ENCODE measurements around the gene SLC49A3.

DNA sequence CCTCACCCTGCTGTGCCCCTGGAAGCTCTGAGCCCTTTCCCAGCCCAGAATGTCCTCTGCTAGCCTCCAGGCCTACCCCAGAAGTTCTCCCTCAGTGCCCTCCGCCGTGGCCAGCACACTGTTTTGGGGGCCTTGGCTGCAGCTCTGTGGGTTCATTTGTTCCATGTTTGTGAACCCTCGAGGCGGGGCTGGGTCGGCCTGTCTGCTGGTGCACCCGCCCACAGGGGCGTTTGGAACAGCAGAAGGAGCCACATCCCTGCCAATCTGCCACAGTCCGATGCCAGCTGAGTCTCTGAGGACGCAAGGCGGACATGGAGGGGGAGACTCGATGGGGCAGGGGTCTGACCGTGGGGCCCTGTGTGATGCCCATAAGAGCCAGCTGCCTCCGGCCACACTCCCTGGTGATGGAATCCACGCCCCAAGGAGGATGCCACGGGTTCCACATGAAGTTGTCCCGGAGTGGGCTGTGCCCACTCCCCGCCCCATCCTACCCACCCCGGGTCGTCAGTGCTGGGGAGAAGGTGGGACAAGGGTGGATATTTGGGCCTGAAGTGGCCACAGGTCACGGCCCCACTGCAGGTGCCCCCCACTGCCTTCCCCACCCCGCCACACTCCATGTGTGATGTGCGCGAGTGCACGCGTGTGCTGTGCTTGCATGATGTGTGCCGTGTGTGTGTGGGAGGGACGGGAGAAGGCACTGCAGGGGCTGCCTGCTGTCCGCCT is 22.0 kb downstream of the SLC49A3 start:
- TF ChIP-seq JUN (IDR thresholded peaks at IDR 0.05; ENCODE audit: low read depth, low read length), result no peak
- TF ChIP-seq SP2 (IDR thresholded peaks at IDR 0.05; ENCODE audit: low read length), result no peak
- TF ChIP-seq, protein P1, sequence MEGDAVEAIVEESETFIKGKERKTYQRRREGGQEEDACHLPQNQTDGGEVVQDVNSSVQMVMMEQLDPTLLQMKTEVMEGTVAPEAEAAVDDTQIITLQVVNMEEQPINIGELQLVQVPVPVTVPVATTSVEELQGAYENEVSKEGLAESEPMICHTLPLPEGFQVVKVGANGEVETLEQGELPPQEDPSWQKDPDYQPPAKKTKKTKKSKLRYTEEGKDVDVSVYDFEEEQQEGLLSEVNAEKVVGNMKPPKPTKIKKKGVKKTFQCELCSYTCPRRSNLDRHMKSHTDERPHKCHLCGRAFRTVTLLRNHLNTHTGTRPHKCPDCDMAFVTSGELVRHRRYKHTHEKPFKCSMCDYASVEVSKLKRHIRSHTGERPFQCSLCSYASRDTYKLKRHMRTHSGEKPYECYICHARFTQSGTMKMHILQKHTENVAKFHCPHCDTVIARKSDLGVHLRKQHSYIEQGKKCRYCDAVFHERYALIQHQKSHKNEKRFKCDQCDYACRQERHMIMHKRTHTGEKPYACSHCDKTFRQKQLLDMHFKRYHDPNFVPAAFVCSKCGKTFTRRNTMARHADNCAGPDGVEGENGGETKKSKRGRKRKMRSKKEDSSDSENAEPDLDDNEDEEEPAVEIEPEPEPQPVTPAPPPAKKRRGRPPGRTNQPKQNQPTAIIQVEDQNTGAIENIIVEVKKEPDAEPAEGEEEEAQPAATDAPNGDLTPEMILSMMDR (IDR thresholded peaks at IDR 0.05; ENCODE audit: control extremely low read depth in 1 of 3, insufficient read depth in 1 of 3, low read depth in 1 of 3, low read length in 3 of 3), result no peak

All from H1 (cell line).